Skeletal muscle tissue (tissue), 4 donors: Measurements from ENCODE around the gene ITM2C. TPM values are rescaled to one million over a fixed set of nuclear protein-coding genes. Genes with fewer than 3 reads are reported as not detected.

Experiments used
- H3K27ac ChIP-seq: one replicate; pipeline ENCODE4 v1.7.0; 2013; ENCODE audit warnings: mild to moderate bottlenecking, low read depth, low read length, inconsistent platforms
- H3K27me3 ChIP-seq, 3 donors: one replicate each; pipeline ENCODE4 v1.7.0; 2013; ENCODE audit warnings: low read length in 3 of 3; ENCODE audit not compliant: control insufficient read depth in 3 of 3, insufficient read depth in 3 of 3
- H3K36me3 ChIP-seq, 3 donors: one replicate each; pipeline ENCODE4 v1.7.0; 2013; ENCODE audit warnings: low read length in 3 of 3; ENCODE audit not compliant: control insufficient read depth in 3 of 3, insufficient read depth in 3 of 3
- H3K4me1 ChIP-seq, 3 donors: one replicate each; pipeline ENCODE4 v1.7.0; 2013; ENCODE audit warnings: low read length in 3 of 3, mild to moderate bottlenecking in 3 of 3; ENCODE audit not compliant: control insufficient read depth in 3 of 3, insufficient read depth in 3 of 3
- H3K4me3 ChIP-seq, 3 donors: one replicate each; pipeline ENCODE4 v1.7.0; 2013; ENCODE audit warnings: low read length in 3 of 3
- H3K9ac ChIP-seq, 3 donors: one replicate each; pipeline ENCODE4 v1.7.0; 2013; ENCODE audit warnings: low read length in 3 of 3, mild to moderate bottlenecking in 3 of 3, moderate library complexity in 2 of 3, low read depth in 1 of 3
- H3K9me3 ChIP-seq, 3 donors: one replicate each; pipeline ENCODE4 v1.7.0; 2013; ENCODE audit warnings: low read length in 3 of 3; ENCODE audit not compliant: control insufficient read depth in 3 of 3
- total RNA-seq: library from RNA; depleted of rRNA; stranded (reverse); fragments of >200 nt; gene quantifications from one replicate; pipeline ENCODE4 v1.2.3, GENCODE V29; 2014
- donor health status: Osteomylitis.

Gene ITM2C
- total RNA-seq: 84.0 TPM

GRCh38 chr2:230864605-230865306, at the start of gene ITM2C:
Gene ITM2C, plus strand, starts transcription at chr2:230864942. Its CDS starts 84 bp downstream, at chr2:230865026.
- Histone ChIP-seq H3K27me3 (peaks cover 17 to 27% (median 26%) of the 10 kb centered on the region in 3 donors), H3K4me3 (peak within 1 kb of the TSS; percentile 68 to 75 (median 69)), H3K9ac (peak within 1 kb of the TSS; percentile 57 to 77 (median 59)), H3K27ac (no peak within 1 kb of the TSS), H3K4me1 (peaks cover 5 to 16% (median 15%) of the 10 kb centered on the region in 3 donors), H3K36me3 (no peaks in the 10 kb centered on the region), H3K9me3 (no peaks in the 10 kb centered on the region)

DNA sequence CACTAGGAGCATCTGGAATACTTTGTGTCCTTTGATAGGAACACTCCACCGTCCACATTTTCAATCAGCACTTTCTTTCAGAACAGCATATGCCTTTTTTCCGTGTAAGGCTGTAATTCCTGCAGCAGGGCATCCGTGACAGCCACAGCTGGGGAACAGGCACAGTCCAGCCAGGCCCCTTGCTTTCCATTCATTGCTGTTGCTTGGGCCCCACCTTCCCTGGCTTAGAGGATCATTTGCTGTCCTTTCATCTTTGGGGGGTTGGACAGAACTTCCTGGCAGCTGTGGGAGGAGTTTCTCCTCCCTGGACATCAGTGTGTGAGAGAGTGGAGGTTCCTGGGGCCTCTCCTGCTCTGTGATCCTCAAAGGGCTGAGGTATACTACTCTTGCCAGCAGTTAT, 49.7 kb upstream of the ITM2C start:
- no peaks in the 10 kb centered on the region for H3K9me3 ChIP-seq
- no peak overlapping the region for H3K9ac ChIP-seq
- peaks cover 10 to 18% (median 11%) of the 10 kb centered on the region in 3 donors for H3K4me1 ChIP-seq
- no peak overlapping the region for H3K4me3 ChIP-seq
- H3K27me3 ChIP-seq: no peaks in the 10 kb centered on the region
- H3K36me3 ChIP-seq: peaks cover 28 to 47% (median 36%) of the 10 kb centered on the region in 3 donors
- no peak overlapping the region for H3K27ac ChIP-seq

DNA sequence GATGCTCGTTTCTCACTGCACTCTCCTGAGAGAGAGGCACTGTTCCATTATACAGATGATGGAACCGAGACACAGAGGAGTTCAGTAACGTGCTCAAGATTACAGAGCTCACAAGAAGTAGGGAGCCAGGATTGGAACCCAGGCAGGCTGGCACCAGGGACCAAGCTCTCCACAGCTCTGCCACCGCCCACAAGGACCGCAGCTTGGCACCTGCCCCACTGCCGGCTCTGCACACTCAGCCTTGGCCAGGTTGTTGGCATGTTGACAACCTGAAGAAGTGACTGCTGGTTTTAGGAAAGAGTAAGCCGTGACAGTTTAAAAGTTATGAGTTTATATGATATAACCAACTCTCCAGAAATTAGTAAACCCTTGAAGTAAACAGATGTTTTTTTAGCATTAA, 48.0 kb upstream of the ITM2C start:
- Histone ChIP-seq H3K9me3 (no peaks in the 10 kb centered on the region), H3K36me3 (peaks cover 22 to 37% (median 23%) of the 10 kb centered on the region in 3 donors), H3K4me1 (peaks cover 4 to 13% (median 10%) of the 10 kb centered on the region in 3 donors), H3K27me3 (no peaks in the 10 kb centered on the region), H3K9ac (no peak overlapping the region), H3K27ac (no peak overlapping the region), H3K4me3 (no peak overlapping the region)

DNA sequence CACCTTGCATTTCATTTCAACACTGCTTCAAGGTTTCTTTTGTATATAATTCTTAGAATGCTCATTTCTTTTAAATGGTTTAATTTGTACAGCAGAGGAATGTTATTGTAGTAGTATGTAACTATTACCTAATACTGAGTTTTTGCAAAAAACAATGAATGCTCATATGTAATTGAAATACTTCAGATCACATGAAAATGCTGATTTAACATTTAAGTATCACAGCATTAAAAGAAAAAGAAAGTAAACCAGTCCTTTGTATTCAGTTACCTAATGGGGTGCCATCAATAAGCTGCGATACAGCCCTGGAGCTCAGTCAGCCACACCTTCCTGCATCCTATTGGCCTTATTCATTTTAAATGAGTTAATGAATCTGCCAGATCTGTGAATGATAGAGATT, 45.3 kb upstream of the ITM2C start:
- Histone ChIP-seq H3K36me3 (peaks cover 18 to 33% (median 23%) of the 10 kb centered on the region in 3 donors), H3K27me3 (no peaks in the 10 kb centered on the region), H3K27ac (no peak overlapping the region), H3K9ac (no peak overlapping the region), H3K4me3 (no peak overlapping the region), H3K9me3 (no peaks in the 10 kb centered on the region), H3K4me1 (peaks cover 11 to 23% (median 12%) of the 10 kb centered on the region in 3 donors)

- Histone ChIP-seq H3K4me1 (peaks cover 12 to 24% (median 13%) of the 10 kb centered on the region in 3 donors), H3K9me3 (no peaks in the 10 kb centered on the region), H3K27me3 (peaks cover 0 to 5% (median under 1%) of the 10 kb centered on the region in 3 donors), H3K27ac (no peak overlapping the region), H3K36me3 (peaks cover 11 to 24% (median 23%) of the 10 kb centered on the region in 3 donors), H3K4me3 (no peak overlapping the region), H3K9ac (no peak overlapping the region)
These were observed 43.3 kb upstream of the ITM2C start for GRCh38 chr2:230821261-230821990.

GRCh38 chr2:230821991-230822520, 42.7 kb upstream of the ITM2C start:
- H3K9ac ChIP-seq: no peak overlapping the region
- no peak overlapping the region for H3K27ac ChIP-seq
- H3K9me3 ChIP-seq: no peaks in the 10 kb centered on the region
- H3K36me3 ChIP-seq: peaks cover 11 to 24% (median 23%) of the 10 kb centered on the region in 3 donors
- peaks cover 9 to 20% (median 12%) of the 10 kb centered on the region in 3 donors for H3K4me1 ChIP-seq
- peaks cover 0 to 11% (median 5%) of the 10 kb centered on the region in 3 donors for H3K27me3 ChIP-seq
- no peak overlapping the region for H3K4me3 ChIP-seq

DNA sequence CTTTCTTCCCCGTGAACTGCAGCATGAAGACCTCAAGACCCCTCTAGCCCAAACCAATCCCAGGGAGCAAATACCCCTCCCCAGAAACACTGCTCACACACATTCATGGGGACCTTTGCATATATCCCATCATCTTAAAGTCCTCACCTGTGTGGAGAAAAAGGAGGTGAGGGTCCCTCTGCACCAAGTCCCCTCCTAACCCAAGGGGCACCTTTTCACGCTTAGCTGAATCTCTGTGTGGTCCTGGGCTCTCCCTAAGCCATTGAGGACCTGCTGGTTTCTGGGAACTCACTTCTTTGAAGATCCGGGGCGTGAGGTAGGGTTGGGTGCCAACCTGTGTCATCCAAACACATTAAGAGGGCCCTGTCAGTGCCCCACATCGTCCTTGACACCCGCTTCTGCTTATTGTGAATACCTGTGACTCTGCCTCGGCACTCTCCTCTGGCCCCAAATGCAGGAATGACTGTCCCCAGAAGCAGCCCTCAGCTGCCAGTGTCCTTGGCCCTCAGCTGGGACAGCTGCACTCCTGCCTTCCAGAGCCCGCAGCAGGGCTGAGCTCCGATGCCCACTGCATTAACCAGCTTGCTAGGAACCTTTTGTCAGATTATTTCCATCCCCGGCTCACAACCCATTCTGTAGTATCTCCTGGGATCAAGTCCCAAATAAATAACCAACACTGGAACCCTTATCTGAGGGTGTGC, 41.3 kb upstream of the ITM2C start:
- Histone ChIP-seq H3K4me3 (no peak overlapping the region), H3K4me1 (peaks cover 9 to 23% (median 15%) of the 10 kb centered on the region in 3 donors), H3K27ac (no peak overlapping the region), H3K9me3 (no peaks in the 10 kb centered on the region), H3K9ac (peak overlapping the region in 1 of 3 donors; percentile 81), H3K27me3 (peaks cover 8 to 22% (median 13%) of the 10 kb centered on the region in 3 donors), H3K36me3 (peaks cover 9 to 15% (median 14%) of the 10 kb centered on the region in 3 donors)

DNA sequence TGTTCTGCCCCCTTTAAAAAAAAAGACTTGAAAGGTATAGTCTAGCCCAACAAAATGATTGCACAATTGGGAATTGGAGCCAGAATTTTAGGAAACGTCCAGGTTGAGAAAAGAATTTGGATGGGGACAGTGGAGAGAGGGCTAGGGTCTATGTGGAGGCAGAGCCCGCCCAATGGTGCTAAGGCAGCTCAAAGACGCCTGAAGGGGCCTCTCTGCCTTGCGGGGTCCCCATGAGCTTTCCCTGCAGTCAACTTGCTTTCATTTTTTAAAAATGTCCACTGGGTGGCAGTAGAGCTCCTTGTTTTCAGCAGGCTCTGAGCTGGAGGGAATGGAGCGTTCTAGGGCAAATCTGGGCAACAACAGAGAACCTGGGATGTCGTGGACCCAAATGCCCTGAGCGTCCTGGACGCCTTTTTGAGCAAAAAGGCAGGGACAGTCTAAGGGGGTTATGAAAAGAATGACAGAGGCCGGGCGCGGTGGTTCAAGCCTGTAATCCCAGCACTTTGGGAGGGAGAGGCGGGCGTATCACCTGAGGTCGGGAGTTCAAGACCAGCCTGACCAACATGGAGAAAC, 40.2 kb upstream of the ITM2C start:
- H3K27me3 ChIP-seq: peaks cover 18 to 31% (median 21%) of the 10 kb centered on the region in 3 donors
- peak overlapping the region; percentile 37 to 81 (median 58) for H3K9ac ChIP-seq
- no peak overlapping the region for H3K27ac ChIP-seq
- H3K9me3 ChIP-seq: no peaks in the 10 kb centered on the region
- H3K4me3 ChIP-seq: peak overlapping the region; percentile 61 to 72 (median 64)
- H3K36me3 ChIP-seq: peaks cover 3 to 9% (median 7%) of the 10 kb centered on the region in 3 donors
- peaks cover 9 to 23% (median 15%) of the 10 kb centered on the region in 3 donors for H3K4me1 ChIP-seq

DNA sequence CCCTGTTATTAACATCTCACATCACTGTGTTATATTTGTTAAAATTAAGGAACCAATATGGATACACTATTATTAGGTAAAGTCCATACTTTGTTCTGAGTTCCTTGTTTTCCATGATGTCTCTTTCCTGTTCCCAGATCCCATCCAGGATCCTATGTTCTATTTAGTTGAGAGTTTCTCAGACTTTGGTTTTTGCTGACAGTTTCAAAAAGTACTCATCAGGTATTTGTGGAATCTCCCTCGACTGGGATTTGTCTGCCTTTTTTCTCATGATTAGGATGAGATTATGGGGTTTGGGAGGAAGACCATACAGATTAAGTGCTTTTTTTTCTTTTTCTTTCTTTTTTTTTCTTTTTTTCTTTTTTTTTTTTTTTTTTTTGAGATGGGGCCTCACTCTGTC, 39.4 kb upstream of the ITM2C start:
- H3K27ac ChIP-seq: no peak overlapping the region
- peaks cover 0 to 3% (median 0%) of the 10 kb centered on the region in 3 donors for H3K9me3 ChIP-seq

More for the DNA sequence above, 39.4 kb upstream of the ITM2C start:
- Histone ChIP-seq H3K27me3 (peaks cover 21 to 38% (median 26%) of the 10 kb centered on the region in 3 donors), H3K36me3 (peaks cover 3 to 9% (median 4%) of the 10 kb centered on the region in 3 donors), H3K9ac (no peak overlapping the region), H3K4me1 (peaks cover 9 to 23% (median 15%) of the 10 kb centered on the region in 3 donors), H3K4me3 (no peak overlapping the region)
